ENCODE results near the gene SLC28A2.

- no peak for TF ChIP-seq TAF1 (IDR thresholded peaks at IDR 0.05; ENCODE audit: borderline replicate concordance, low read depth, low read length)
- TF ChIP-seq GATA2 (CRISPR knock-in tag; IDR thresholded peaks at IDR 0.05) = no peak
- no peak for TF ChIP-seq EP300 (IDR thresholded peaks at IDR 0.05; ENCODE audit: borderline replicate concordance in 1 of 2, low read depth in 1 of 2, low read length in 1 of 2)
Measured at GRCh38 chr15:45326280-45326679, 74.2 kb downstream of the SLC28A2 start.
